Thymus (tissue), 11 donors: ENCODE results near the gene HIVEP1. TPM values are rescaled to one million over a fixed set of nuclear protein-coding genes. Genes with fewer than 3 reads are reported as not detected.

Source experiments
- DNase-seq, 9 donors: peaks; one replicate each; pipeline ENCODE4 v3.0.0-alpha.2; 2013; ENCODE audit warnings: low spot score in 9 of 9, low read depth in 6 of 9, missing footprints in 1 of 9
- H3K27ac ChIP-seq, 2 donors: one replicate each; pipeline ENCODE4 v1.5.1; 2013; ENCODE audit warnings: control low read depth in 1 of 2, low read depth in 1 of 2, low read length in 1 of 2, mild to moderate bottlenecking in 1 of 2, moderate library complexity in 1 of 2
- H3K27me3 ChIP-seq, 2 donors: one replicate each; pipeline ENCODE4 v1.5.1; 2013; ENCODE audit warnings: low read length in 1 of 2; ENCODE audit not compliant: control insufficient read depth in 2 of 2, insufficient read depth in 1 of 2
- H3K36me3 ChIP-seq, 2 donors: one replicate each; pipeline ENCODE4 v1.5.1; 2013; ENCODE audit warnings: low read length in 1 of 2, mild to moderate bottlenecking in 1 of 2, moderate library complexity in 1 of 2; ENCODE audit not compliant: control insufficient read depth in 2 of 2, insufficient read depth in 2 of 2
- H3K4me1 ChIP-seq, 2 donors: one replicate each; pipeline ENCODE4 v1.5.1; 2013; ENCODE audit warnings: low read length in 2 of 2; ENCODE audit not compliant: control insufficient read depth in 2 of 2, insufficient read depth in 2 of 2
- H3K4me3 ChIP-seq, 2 donors: one replicate each; pipeline ENCODE4 v1.5.1; 2013; ENCODE audit warnings: low read length in 2 of 2, control low read depth in 1 of 2, mild to moderate bottlenecking in 1 of 2
- H3K9me3 ChIP-seq, 2 donors: one replicate each; pipeline ENCODE4 v1.5.1; 2013; ENCODE audit warnings: low read length in 1 of 2, mild to moderate bottlenecking in 1 of 2; ENCODE audit not compliant: control insufficient read depth in 2 of 2, insufficient read depth in 1 of 2
- WGBS: extraction: QIAGEN DNeasy Blood & Tissue Kit; methylation state at CpG from one replicate; pipeline ENCODE4 v1.1.7; 2013; 5-methylcytosine and 5-hydroxymethylcytosine counted together
- polyA plus RNA-seq: library from polyadenylated mRNA; stranded (reverse); fragments of 200-250 nt; gene quantifications from one replicate; pipeline ENCODE4 v1.2.3, GENCODE V29; 2013
- total RNA-seq: library from RNA; stranded (reverse); fragments of 120-200 nt; gene quantifications from one replicate; pipeline ENCODE4 v1.2.4, GENCODE V29; 2013
- donor health status: healthy.

Gene HIVEP1
- total and polyA plus RNA-seq, 2 donors: 8.7 to 24.9 TPM

GRCh38 chr6:12022481-12022880 is 10.4 kb downstream of the HIVEP1 start:
- H3K4me1 ChIP-seq: no peaks in the 10 kb centered on the region
- DNase-seq: no peak
- no peak overlapping the region for H3K27ac ChIP-seq
- no peak overlapping the region for H3K4me3 ChIP-seq
- 96% methylated on average over 1 of the region's 1 CpG for WGBS
- H3K27me3 ChIP-seq: no peaks in the 10 kb centered on the region
- peaks cover 10 to 17% of the 10 kb centered on the region in 2 donors for H3K36me3 ChIP-seq
- peaks cover 0 to 3% of the 10 kb centered on the region in 2 donors for H3K9me3 ChIP-seq

- Histone ChIP-seq H3K9me3 (peaks cover 0 to 2% of the 10 kb centered on the region in 2 donors), H3K27ac (no peak overlapping the region), H3K4me1 (no peaks in the 10 kb centered on the region), H3K4me3 (no peak overlapping the region), H3K27me3 (no peaks in the 10 kb centered on the region), H3K36me3 (peaks cover 6 to 19% of the 10 kb centered on the region in 2 donors)
- WGBS: 97% methylated on average over 7 of the region's 7 CpGs
- no peak for DNase-seq
Measured at GRCh38 chr6:12022953-12023388, 10.9 kb downstream of the HIVEP1 start.

GRCh38 chr6:12024216-12024615 is 12.1 kb downstream of the HIVEP1 start:
- 92% methylated on average over 2 of the region's 2 CpGs for WGBS
- H3K27me3 ChIP-seq: no peaks in the 10 kb centered on the region
- H3K27ac ChIP-seq: no peak overlapping the region
- H3K4me1 ChIP-seq: no peaks in the 10 kb centered on the region
- peaks cover 0 to 2% of the 10 kb centered on the region in 2 donors for H3K9me3 ChIP-seq
- no peak for DNase-seq
- H3K4me3 ChIP-seq: no peak overlapping the region
- H3K36me3 ChIP-seq: peaks cover 4 to 14% of the 10 kb centered on the region in 2 donors

- Histone ChIP-seq H3K9me3 (peaks cover 0 to 3% of the 10 kb centered on the region in 2 donors), H3K36me3 (peaks cover 4 to 9% of the 10 kb centered on the region in 2 donors), H3K4me3 (no peak overlapping the region), H3K27ac (no peak overlapping the region), H3K4me1 (no peaks in the 10 kb centered on the region), H3K27me3 (no peaks in the 10 kb centered on the region)
- no peak for DNase-seq
- WGBS: 98% methylated on average over 4 of the region's 4 CpGs
Measured at GRCh38 chr6:12024699-12025434, 12.8 kb downstream of the HIVEP1 start.

- no peak overlapping the region for H3K4me3 ChIP-seq
- H3K36me3 ChIP-seq: peaks cover 0 to 5% of the 10 kb centered on the region in 2 donors
- 85% methylated on average over 4 of the region's 4 CpGs for WGBS
- DNase-seq: no peak
- H3K27ac ChIP-seq: no peak overlapping the region
- H3K9me3 ChIP-seq: peaks cover 0 to 4% of the 10 kb centered on the region in 2 donors
- no peaks in the 10 kb centered on the region for H3K4me1 ChIP-seq
- H3K27me3 ChIP-seq: no peaks in the 10 kb centered on the region
Measured at GRCh38 chr6:12026120-12026519, 14.0 kb downstream of the HIVEP1 start.

- H3K9me3 ChIP-seq: peaks cover 0 to 7% of the 10 kb centered on the region in 2 donors
- WGBS: 99% methylated on average over 1 of the region's 1 CpG
- no peaks in the 10 kb centered on the region for H3K4me1 ChIP-seq
- H3K27me3 ChIP-seq: no peaks in the 10 kb centered on the region
- H3K36me3 ChIP-seq: peaks cover 0 to 5% of the 10 kb centered on the region in 2 donors
- H3K4me3 ChIP-seq: no peak overlapping the region
- no peak overlapping the region for H3K27ac ChIP-seq
- DNase-seq: no peak
Measured at GRCh38 chr6:12026833-12027232, 14.7 kb downstream of the HIVEP1 start.

GRCh38 chr6:12028213-12028612 is 16.1 kb downstream of the HIVEP1 start:
- no peak for DNase-seq
- H3K27ac ChIP-seq: no peak overlapping the region
- H3K4me3 ChIP-seq: no peak overlapping the region
- H3K36me3 ChIP-seq: peaks cover 0 to 5% of the 10 kb centered on the region in 2 donors
- H3K27me3 ChIP-seq: no peaks in the 10 kb centered on the region
- peaks cover 0 to 7% of the 10 kb centered on the region in 2 donors for H3K9me3 ChIP-seq
- H3K4me1 ChIP-seq: no peaks in the 10 kb centered on the region
- WGBS: 97% methylated on average over 4 of the region's 4 CpGs

GRCh38 chr6:12029979-12030737 is 18.0 kb downstream of the HIVEP1 start:
- peaks cover 0 to 5% of the 10 kb centered on the region in 2 donors for H3K36me3 ChIP-seq
- no peaks in the 10 kb centered on the region for H3K27me3 ChIP-seq
- H3K4me3 ChIP-seq: no peak overlapping the region
- WGBS: 98% methylated on average over 4 of the region's 4 CpGs
- H3K4me1 ChIP-seq: no peaks in the 10 kb centered on the region
- no peak overlapping the region for H3K27ac ChIP-seq
- no peak for DNase-seq
- peaks cover 0 to 7% of the 10 kb centered on the region in 2 donors for H3K9me3 ChIP-seq

- Histone ChIP-seq H3K27ac (peak overlapping the region in 1 of 2 donors; percentile 66), H3K27me3 (no peaks in the 10 kb centered on the region), H3K4me1 (no peaks in the 10 kb centered on the region), H3K9me3 (peaks cover 0 to 7% of the 10 kb centered on the region in 2 donors), H3K36me3 (peaks cover 0 to 5% of the 10 kb centered on the region in 2 donors), H3K4me3 (no peak overlapping the region)
- DNase-seq: no peak
- 98% methylated on average over 2 of the region's 2 CpGs for WGBS
Measured at GRCh38 chr6:12030993-12031550, 19.0 kb downstream of the HIVEP1 start.
